ENCODE data around the gene TCEANC. TPM values are rescaled to one million over a fixed set of nuclear protein-coding genes. Genes with fewer than 3 reads are reported as not detected.
A peak's percentile ranks its signal among the peaks of the same experiment; 100 is the strongest.

TCEANC gene
- total RNA-seq, 1 experiment from 2014 or later, result 3.1 TPM

- no CpG with 5 or more reads among the region's 5 CpGs for WGBS (ENCODE audit: extremely low coverage, insufficient read length, low lambda C conversion rate)
- no peak for DNase-seq
- no peak overlapping the region for H3K14ac ChIP-seq (ENCODE audit: insufficient read depth, low read length)
- Mint-ChIP-seq H3K36me3 (ENCODE audit: insufficient read depth in 1 of 3, low read depth in 3 of 3) (peaks cover 0 to 14% (median 2%) of the 10 kb centered on the region in 3 experiments; a peak in 3 of 7 replicates), H3K4me3 (no peak overlapping the region), H3K9me3 (peaks cover 25 to 30% of the 10 kb centered on the region in 2 experiments), H3K27me3 (ENCODE audit: low read depth) (no peaks in the 10 kb centered on the region; the same call in 1 of the 2 replicates), H3K27ac (peak overlapping the region; percentile 21 to 54 (median 53); a peak in 4 of 7 replicates), H3K4me1 (peaks cover 16 to 18% of the 10 kb centered on the region in 2 experiments)
- no peak overlapping the region for H2BK120ac ChIP-seq (ENCODE audit: low read depth, low read length, poor library complexity, severe bottlenecking)
- no peak overlapping the region for H4K5ac ChIP-seq (ENCODE audit: insufficient read length, low read depth, low read length)
- no peak overlapping the region for H3K23ac ChIP-seq (ENCODE audit: insufficient read length, low read depth, low read length)
- no peak overlapping the region for H4K8ac ChIP-seq (replicated peaks; ENCODE audit: insufficient read length, low read depth, low read length)
- H3K27me3 ChIP-seq (ENCODE audit: insufficient read depth, low read length), result no peaks in the 10 kb centered on the region
- H2BK20ac ChIP-seq (ENCODE audit: low read depth, low read length, poor library complexity, severe bottlenecking), result no peak overlapping the region
- no peaks in the 10 kb centered on the region for H3K23me2 ChIP-seq (ENCODE audit: insufficient read length, low read depth, low read length, poor library complexity, severe bottlenecking)
- H3K79me2 ChIP-seq (ENCODE audit: insufficient read depth, low read length), result peaks cover 14% of the 10 kb centered on the region
- no peak overlapping the region for H3K4me2 ChIP-seq (ENCODE audit: insufficient read depth, insufficient read length, low read length)
- no peak overlapping the region for H2BK5ac ChIP-seq (ENCODE audit: insufficient read length, low read length)
- no peak overlapping the region for H3K4ac ChIP-seq (ENCODE audit: low read depth, low read length)
- no peak overlapping the region for H2AFZ ChIP-seq (ENCODE audit: low read length)
- no peaks in the 10 kb centered on the region for H4K20me1 ChIP-seq (ENCODE audit: control insufficient read depth, insufficient read depth, insufficient read length)
- no peak overlapping the region for H2BK15ac ChIP-seq (ENCODE audit: low read depth, low read length)
- H3K9ac ChIP-seq (ENCODE audit: extremely low read depth, insufficient read length, low read length), result no peak overlapping the region
- no peak overlapping the region for H2AK5ac ChIP-seq (ENCODE audit: insufficient read length, low read length)
- no peak overlapping the region for H4K91ac ChIP-seq (ENCODE audit: insufficient read length, low read depth, low read length)
- H3K4me1 ChIP-seq (ENCODE audit: insufficient read depth, low read length), result no peaks in the 10 kb centered on the region; the same call in 1 of the 2 replicates
- no peak overlapping the region for H2BK12ac ChIP-seq (ENCODE audit: insufficient read length, low read depth, low read length)
- no peak overlapping the region for H3K27ac ChIP-seq (ENCODE audit: insufficient read length, low read depth, low read length)
- TF ChIP-seq CTCF (conservative IDR thresholded peaks at IDR 0.05), result no peak
- H3K18ac ChIP-seq (ENCODE audit: insufficient read length, low read depth, low read length), result no peak overlapping the region
- no peak overlapping the region for H3T11ph ChIP-seq (ENCODE audit: low read length)
- peaks cover 4% of the 10 kb centered on the region for H3K79me1 ChIP-seq (ENCODE audit: insufficient read depth, low read depth, low read length, poor library complexity, severe bottlenecking)
- H3K9me3 ChIP-seq (ENCODE audit: control insufficient read depth, low read depth, low read length), result no peaks in the 10 kb centered on the region
- no peak overlapping the region for H3K56ac ChIP-seq (ENCODE audit: insufficient read length, low read depth, low read length)
Observed at GRCh38 chrX:13702111-13702789, 49.3 kb downstream of the TCEANC start.

Measured in H9 (cell line).